ENCODE data around the gene TMEM237. TPM values are rescaled to one million over a fixed set of nuclear protein-coding genes. Genes with fewer than 3 reads are reported as not detected.

Gene TMEM237
- total RNA-seq, 4 donors from 2014 or later = 39.1 to 69.4 (median 47.9) TPM

GRCh38 chr2:201642579-201643215 lies 606 bp downstream of the TMEM237 start:
- intact Hi-C loops (cut with DNase I; ENCODE audit: low total_unique reads) = no loop called here
- peak; percentile 67 to 96 for DNase-seq (ENCODE audit: low spot score in 2 of 2)
- 0 to 1% methylated on average over 43 to 52 of the region's 56 CpGs for WGBS, 2 donors
- peak overlapping the region; percentile 90 for H3K4me3 ChIP-seq (ENCODE audit: low read depth, poor library complexity, severe bottlenecking)
- TF ChIP-seq POLR2A (IDR thresholded peaks at IDR 0.05) (peak in 1 of 2 donors; percentile 10), CTCF (IDR thresholded peaks at IDR 0.05) (no peak)

- intact Hi-C loops (cut with DNase I; ENCODE audit: low total_unique reads) = no loop called here
- WGBS, 2 donors = 0 to 1% methylated on average over 16 of the region's 16 CpGs
- H3K4me3 ChIP-seq (ENCODE audit: low read depth, poor library complexity, severe bottlenecking) = peak overlapping the region; percentile 90
- DNase-seq (ENCODE audit: low spot score in 2 of 2) = no peak
- TF ChIP-seq CTCF (IDR thresholded peaks at IDR 0.05) (no peak), POLR2A (IDR thresholded peaks at IDR 0.05) (no peak)
Measured at GRCh38 chr2:201642086-201642578, 1.2 kb downstream of the TMEM237 start.

GRCh38 chr2:201639205-201639604 lies 4.1 kb downstream of the TMEM237 start:
- intact Hi-C loops (cut with DNase I; ENCODE audit: low total_unique reads) = no loop called here
- no peak for DNase-seq (ENCODE audit: low spot score in 2 of 2)
- H3K4me3 ChIP-seq (ENCODE audit: low read depth, poor library complexity, severe bottlenecking) = no peak overlapping the region
- TF ChIP-seq POLR2A (IDR thresholded peaks at IDR 0.05) = no peak
- no peak for TF ChIP-seq CTCF (IDR thresholded peaks at IDR 0.05)
- 77 to 78% methylated on average over 3 of the region's 3 CpGs for WGBS, 2 donors

GRCh38 chr2:201638326-201638725 lies 5.0 kb downstream of the TMEM237 start:
- DNase-seq (ENCODE audit: low spot score in 2 of 2) = no peak
- WGBS, 2 donors = 68 to 71% methylated on average over 4 of the region's 4 CpGs
- TF ChIP-seq POLR2A (IDR thresholded peaks at IDR 0.05) (no peak), CTCF (IDR thresholded peaks at IDR 0.05) (no peak)
- no peak overlapping the region for H3K4me3 ChIP-seq (ENCODE audit: low read depth, poor library complexity, severe bottlenecking)
- intact Hi-C loops (cut with DNase I; ENCODE audit: low total_unique reads) = no loop called here

- intact Hi-C loops (cut with DNase I; ENCODE audit: low total_unique reads) = no loop called here
- no peak for TF ChIP-seq CTCF (IDR thresholded peaks at IDR 0.05)
- no peak for TF ChIP-seq POLR2A (IDR thresholded peaks at IDR 0.05)
- H3K4me3 ChIP-seq (ENCODE audit: low read depth, poor library complexity, severe bottlenecking) = no peak overlapping the region
- 68 to 73% methylated on average over 4 of the region's 4 CpGs for WGBS, 2 donors
- no peak for DNase-seq (ENCODE audit: low spot score in 2 of 2)
Measured at GRCh38 chr2:201633661-201634249, 9.5 kb downstream of the TMEM237 start.

Data from lower leg skin (tissue), 4 donors.